ENCODE measurements around the gene RAB10. TPM values are rescaled to one million over a fixed set of nuclear protein-coding genes. Genes with fewer than 3 reads are reported as not detected.

RAB10 gene
- total RNA-seq, 1 experiment from 2014 or later: 130 TPM

GRCh38 chr2:26095758-26096157 lies 61.9 kb downstream of the RAB10 start:
- peak overlapping the region in 1 of 3 experiments; percentile 25; a peak in 2 of 7 replicates for H3K27ac Mint-ChIP-seq
- Histone ChIP-seq H3K23me2 (ENCODE audit: insufficient read length, low read depth, low read length, poor library complexity, severe bottlenecking) (no peaks in the 10 kb centered on the region), H3K4me1 (ENCODE audit: insufficient read depth, low read length) (no peaks in the 10 kb centered on the region; the same call in 1 of the 2 replicates), H3K56ac (ENCODE audit: insufficient read length, low read depth, low read length) (no peak overlapping the region), H3K27me3 (ENCODE audit: insufficient read depth, low read length) (no peaks in the 10 kb centered on the region), H4K20me1 (ENCODE audit: control insufficient read depth, insufficient read depth, insufficient read length) (no peaks in the 10 kb centered on the region), H3K9ac (ENCODE audit: extremely low read depth, insufficient read length, low read length) (no peak overlapping the region), H3T11ph (ENCODE audit: low read length) (no peak overlapping the region), H4K91ac (ENCODE audit: insufficient read length, low read depth, low read length) (no peak overlapping the region), H2BK20ac (ENCODE audit: low read depth, low read length, poor library complexity, severe bottlenecking) (no peak overlapping the region), H3K9me3 (ENCODE audit: control insufficient read depth, low read depth, low read length) (no peaks in the 10 kb centered on the region), H3K18ac (ENCODE audit: insufficient read length, low read depth, low read length) (no peak overlapping the region), H4K5ac (ENCODE audit: insufficient read length, low read depth, low read length) (no peak overlapping the region), H2AK5ac (ENCODE audit: insufficient read length, low read length) (no peak overlapping the region), H3K4me2 (ENCODE audit: insufficient read depth, insufficient read length, low read length) (no peak overlapping the region), H2BK120ac (ENCODE audit: low read depth, low read length, poor library complexity, severe bottlenecking) (no peak overlapping the region), H3K79me1 (ENCODE audit: insufficient read depth, low read depth, low read length, poor library complexity, severe bottlenecking) (peaks cover 3% of the 10 kb centered on the region), H2BK12ac (ENCODE audit: insufficient read length, low read depth, low read length) (no peak overlapping the region), H3K23ac (ENCODE audit: insufficient read length, low read depth, low read length) (no peak overlapping the region), H2AFZ (ENCODE audit: low read length) (no peak overlapping the region), H2BK5ac (ENCODE audit: insufficient read length, low read length) (no peak overlapping the region), H4K8ac (replicated peaks; ENCODE audit: insufficient read length, low read depth, low read length) (no peak overlapping the region), H2BK15ac (ENCODE audit: low read depth, low read length) (no peak overlapping the region), H3K4ac (ENCODE audit: low read depth, low read length) (no peak overlapping the region), H3K27ac (ENCODE audit: insufficient read length, low read depth, low read length) (no peak overlapping the region), H3K79me2 (ENCODE audit: insufficient read depth, low read length) (peaks cover 6% of the 10 kb centered on the region; the same call in 1 of the 2 replicates), H3K14ac (ENCODE audit: insufficient read depth, low read length) (no peak overlapping the region)
- H3K4me1 Mint-ChIP-seq: peaks cover 18 to 20% of the 10 kb centered on the region in 2 experiments
- TF ChIP-seq, protein P1, sequence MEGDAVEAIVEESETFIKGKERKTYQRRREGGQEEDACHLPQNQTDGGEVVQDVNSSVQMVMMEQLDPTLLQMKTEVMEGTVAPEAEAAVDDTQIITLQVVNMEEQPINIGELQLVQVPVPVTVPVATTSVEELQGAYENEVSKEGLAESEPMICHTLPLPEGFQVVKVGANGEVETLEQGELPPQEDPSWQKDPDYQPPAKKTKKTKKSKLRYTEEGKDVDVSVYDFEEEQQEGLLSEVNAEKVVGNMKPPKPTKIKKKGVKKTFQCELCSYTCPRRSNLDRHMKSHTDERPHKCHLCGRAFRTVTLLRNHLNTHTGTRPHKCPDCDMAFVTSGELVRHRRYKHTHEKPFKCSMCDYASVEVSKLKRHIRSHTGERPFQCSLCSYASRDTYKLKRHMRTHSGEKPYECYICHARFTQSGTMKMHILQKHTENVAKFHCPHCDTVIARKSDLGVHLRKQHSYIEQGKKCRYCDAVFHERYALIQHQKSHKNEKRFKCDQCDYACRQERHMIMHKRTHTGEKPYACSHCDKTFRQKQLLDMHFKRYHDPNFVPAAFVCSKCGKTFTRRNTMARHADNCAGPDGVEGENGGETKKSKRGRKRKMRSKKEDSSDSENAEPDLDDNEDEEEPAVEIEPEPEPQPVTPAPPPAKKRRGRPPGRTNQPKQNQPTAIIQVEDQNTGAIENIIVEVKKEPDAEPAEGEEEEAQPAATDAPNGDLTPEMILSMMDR (conservative IDR thresholded peaks at IDR 0.05): no peak
- H3K27me3 Mint-ChIP-seq (ENCODE audit: low read depth): no peaks in the 10 kb centered on the region
- H3K9me3 Mint-ChIP-seq: no peaks in the 10 kb centered on the region
- H3K4me3 Mint-ChIP-seq: no peak overlapping the region
- no CpG with 5 or more reads among the region's 5 CpGs for WGBS (ENCODE audit: extremely low coverage, insufficient read length, low lambda C conversion rate)
- no peak for DNase-seq
- H3K36me3 Mint-ChIP-seq (ENCODE audit: insufficient read depth in 1 of 3, low read depth in 3 of 3): peaks cover 12 to 31% (median 25%) of the 10 kb centered on the region in 3 experiments

Data from H9 (cell line).